GM10266 (cell line): ENCODE measurements around the gene PAPPA.

ENCODE experiments used
- DNase-seq: peaks from one replicate; pipeline ENCODE4 v3.0.0; 2012; ENCODE audit errors: extremely low spot score
- CTCF ChIP-seq: IDR thresholded peaks from 2 replicates; pipeline ENCODE4 v1.5.1; 2012; ENCODE audit warnings: mild to moderate bottlenecking, low read depth; ENCODE audit not compliant: control insufficient read depth, insufficient read depth; ENCODE audit errors: missing control alignments

PAPPA gene

GRCh38 chr9:116298878-116299391, 145.3 kb downstream of the PAPPA start:
- no peak for DNase-seq
- no peak for TF ChIP-seq CTCF

GRCh38 chr9:116300360-116300870, 146.8 kb downstream of the PAPPA start:
- no peak for TF ChIP-seq CTCF
- no peak for DNase-seq

GRCh38 chr9:116303270-116303669, 149.7 kb downstream of the PAPPA start:
- no peak for DNase-seq
- TF ChIP-seq CTCF, result no peak

- no peak for TF ChIP-seq CTCF
- DNase-seq, result no peak
Measured at GRCh38 chr9:116303886-116304538, 150.4 kb downstream of the PAPPA start.

- no peak for TF ChIP-seq CTCF
- DNase-seq, result no peak
Measured at GRCh38 chr9:116304761-116305160, 151.2 kb downstream of the PAPPA start.

- DNase-seq, result no peak
- no peak for TF ChIP-seq CTCF
Measured at GRCh38 chr9:116308076-116308475, 154.5 kb downstream of the PAPPA start.

GRCh38 chr9:116309900-116310611, 156.5 kb downstream of the PAPPA start:
- no peak for TF ChIP-seq CTCF
- no peak for DNase-seq
